Liver (tissue), 9 donors: ENCODE results near the gene DCHS2. TPM values are rescaled to one million over a fixed set of nuclear protein-coding genes. Genes with fewer than 3 reads are reported as not detected.

ENCODE experiments used
- DNase-seq: peaks from one replicate; pipeline ENCODE4 v3.0.0-alpha.2; 2017; ENCODE audit warnings: low spot score
- H3K27ac ChIP-seq, 2 donors: one replicate each; pipeline ENCODE4 v1.7.0; 2013; ENCODE audit warnings: inconsistent platforms in 2 of 2, low read length in 2 of 2, control low read depth in 1 of 2, low read depth in 1 of 2, mild to moderate bottlenecking in 1 of 2
- H3K27me3 ChIP-seq, 4 donors: one replicate each; pipeline versions ENCODE4 v1.6.1 to v1.7.0; 2013; ENCODE audit warnings: low read length in 3 of 4, inconsistent platforms in 1 of 4, mild to moderate bottlenecking in 1 of 4, moderate library complexity in 1 of 4; ENCODE audit not compliant: control insufficient read depth in 4 of 4, insufficient read depth in 4 of 4
- H3K36me3 ChIP-seq, 4 donors: one replicate each; pipeline versions ENCODE4 v1.6.1 to v1.7.0; 2013; ENCODE audit warnings: low read length in 3 of 4, mild to moderate bottlenecking in 3 of 4, low read depth in 1 of 4, moderate library complexity in 1 of 4; ENCODE audit not compliant: control insufficient read depth in 4 of 4, insufficient read depth in 3 of 4
- H3K4me1 ChIP-seq, 4 donors: one replicate each; pipeline versions ENCODE4 v1.6.1 to v1.7.0; 2013; ENCODE audit warnings: low read length in 3 of 4, mild to moderate bottlenecking in 3 of 4, moderate library complexity in 1 of 4; ENCODE audit not compliant: control insufficient read depth in 4 of 4, insufficient read depth in 4 of 4
- H3K4me3 ChIP-seq, 3 donors: one replicate each; pipeline versions ENCODE4 v1.6.1 to v1.7.0; 2013; ENCODE audit warnings: low read length in 3 of 3, control low read depth in 1 of 3, low read depth in 1 of 3, mild to moderate bottlenecking in 1 of 3
- H3K9ac ChIP-seq, 2 donors: one replicate each; pipeline ENCODE4 v1.7.0; 2013; ENCODE audit warnings: low read length in 2 of 2, mild to moderate bottlenecking in 2 of 2, moderate library complexity in 2 of 2, control low read depth in 1 of 2, low read depth in 1 of 2
- H3K9me3 ChIP-seq, 4 donors: one replicate each; pipeline versions ENCODE4 v1.6.1 to v1.7.0; 2013; ENCODE audit warnings: low read length in 3 of 4; ENCODE audit not compliant: control insufficient read depth in 4 of 4
- FOXA1 ChIP-seq: IDR thresholded peaks from 2 replicates; pipeline ENCODE4 v1.6.1; 2016; ENCODE audit warnings: antibody characterized with exemption
- FOXA2 ChIP-seq: IDR thresholded peaks from 2 replicates; pipeline ENCODE4 v1.6.1; 2016; ENCODE audit warnings: antibody characterized with exemption
- GABPA ChIP-seq, 2 donors: IDR thresholded peaks in 1 of 2; conservative IDR thresholded peaks in 1 of 2; 2 replicates each; pipeline ENCODE4 v1.6.1; 2016; ENCODE audit warnings: antibody characterized with exemption in 2 of 2, mild to moderate bottlenecking in 1 of 2, moderate library complexity in 1 of 2
- HNF4A ChIP-seq, 2 donors: conservative IDR thresholded peaks; 2 replicates each; pipeline ENCODE4 v1.6.1; 2016; ENCODE audit warnings: antibody characterized with exemption in 2 of 2, mild to moderate bottlenecking in 2 of 2
- HNF4G ChIP-seq: IDR thresholded peaks from 2 replicates; pipeline ENCODE4 v1.6.1; 2016; ENCODE audit warnings: antibody characterized with exemption
- NR2F2 ChIP-seq: IDR thresholded peaks from 2 replicates; pipeline ENCODE4 v1.6.1; 2016; ENCODE audit warnings: antibody characterized with exemption
- RAD21 ChIP-seq, 2 donors: IDR thresholded peaks; 2 replicates each; pipeline ENCODE4 v1.6.1; 2016; ENCODE audit warnings: antibody characterized with exemption in 2 of 2, mild to moderate bottlenecking in 2 of 2
- REST ChIP-seq: IDR thresholded peaks from 2 replicates; pipeline ENCODE4 v1.6.1; 2016; ENCODE audit warnings: antibody characterized with exemption, mild to moderate bottlenecking
- RXRA ChIP-seq, 2 donors: IDR thresholded peaks; 2 replicates each; pipeline ENCODE4 v1.6.1; 2017 to 2018; ENCODE audit warnings: antibody characterized with exemption in 2 of 2, mild to moderate bottlenecking in 1 of 2
- WGBS: extraction: QIAGEN DNeasy Blood & Tissue Kit; methylation state at CpG from one replicate; pipeline ENCODE4 v1.1.7; 2013; 5-methylcytosine and 5-hydroxymethylcytosine counted together
- polyA plus RNA-seq, 2 donors: library from polyadenylated mRNA; stranded (reverse) in 1 of 2; unstranded in 1 of 2; fragments of 200-250 nt in 1 of 2; fragments of >200 nt in 1 of 2; fragmentation: Nextera tagmentation in 1 of 2; extraction: Ambion mirVana in 1 of 2; gene quantifications; one replicate each; pipeline versions ENCODE4 v1.2.1 to v1.2.3, GENCODE V29; 2013 to 2015
- total RNA-seq, 2 donors: library from RNA; depleted of rRNA; stranded (reverse); fragments of >200 nt; gene quantifications; one replicate each; pipeline ENCODE4 v1.2.3, GENCODE V29; 2014
- TF ChIP-seq, protein P1 (sequence below): IDR thresholded peaks from 2 replicates; pipeline ENCODE4 v1.6.1; 2016; ENCODE audit warnings: antibody characterized with exemption
- TF ChIP-seq, protein P2 (sequence below): IDR thresholded peaks from 2 replicates; pipeline ENCODE4 v1.6.1; 2016; ENCODE audit warnings: antibody characterized with exemption
- TF ChIP-seq, protein P3 (sequence below): IDR thresholded peaks from 2 replicates; pipeline ENCODE4 v1.6.1; 2016; ENCODE audit warnings: antibody characterized with exemption
- donor health status: healthy.
- donor health status: healthy.
- donor health status: healthy.
- donor health status: healthy.
- donor health status: healthy.

DCHS2 gene
- total and polyA plus RNA-seq, 4 donors: 0.07 to 0.50 (median 0.09) TPM; not detected in 1

DNA sequence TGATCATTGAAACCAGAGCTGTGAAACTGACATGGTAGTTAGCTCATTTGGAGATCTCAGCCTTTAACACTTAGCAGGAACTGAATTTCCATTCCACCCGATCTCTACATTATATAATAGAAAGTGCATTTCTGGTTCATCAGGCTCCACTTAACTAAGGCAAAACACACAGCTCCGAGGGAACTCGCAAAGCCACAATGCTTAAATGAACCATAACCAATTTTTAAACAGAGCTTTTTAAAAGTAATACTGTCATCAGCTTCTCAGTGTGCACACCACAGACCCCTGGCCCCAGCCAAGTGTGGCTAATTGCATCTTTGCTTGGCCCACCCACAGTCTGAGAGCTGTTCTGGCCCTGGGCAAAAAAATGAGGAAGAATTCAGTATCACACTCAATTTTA is 66.1 kb downstream of the DCHS2 start:
- H3K27ac ChIP-seq: no peak overlapping the region
- no peaks in the 10 kb centered on the region for H3K9me3 ChIP-seq
- DNase-seq: no peak
- no peaks in the 10 kb centered on the region for H3K4me1 ChIP-seq
- H3K27me3 ChIP-seq: peaks cover 0 to 2% (median 0%) of the 10 kb centered on the region in 4 donors
- no peak overlapping the region for H3K4me3 ChIP-seq
- H3K9ac ChIP-seq: no peak overlapping the region
- no peaks in the 10 kb centered on the region for H3K36me3 ChIP-seq
- no peak for TF ChIP-seq RAD21 (IDR thresholded peaks at IDR 0.05)
- WGBS: 89% methylated on average over 3 of the region's 3 CpGs

DNA sequence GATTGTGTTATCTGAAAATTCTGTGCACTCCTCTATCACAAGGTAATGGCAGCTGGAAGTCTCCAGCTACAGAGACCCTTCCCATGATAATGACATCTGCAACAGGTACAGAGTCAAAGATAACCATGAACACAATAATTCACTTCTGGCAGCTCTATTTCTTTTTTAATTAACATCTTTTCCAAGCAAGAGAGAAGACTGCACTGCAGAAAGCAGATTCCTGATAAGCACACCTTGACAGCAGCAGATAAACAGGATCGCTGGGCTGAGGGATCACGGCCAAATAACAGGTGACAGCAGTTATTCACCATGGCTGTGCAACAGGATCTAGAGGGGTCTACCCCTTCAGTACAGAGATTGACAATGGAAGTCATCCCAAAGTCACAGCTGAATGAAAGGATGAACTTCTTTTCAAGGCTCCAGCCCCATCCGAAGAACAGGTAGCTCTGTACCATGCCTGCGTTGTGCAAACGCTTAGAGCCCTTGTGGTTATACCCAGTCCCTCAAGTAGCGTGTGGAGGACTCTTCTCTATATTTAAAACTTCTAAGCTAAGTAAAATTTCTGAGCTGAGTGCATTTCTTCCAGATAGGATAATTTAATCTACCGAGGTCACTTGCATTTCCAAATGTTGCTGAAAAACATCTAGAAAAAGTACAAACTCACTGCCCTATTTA is 66.7 kb downstream of the DCHS2 start:
- no peak overlapping the region for H3K27ac ChIP-seq
- no peaks in the 10 kb centered on the region for H3K9me3 ChIP-seq
- TF ChIP-seq HNF4A (conservative IDR thresholded peaks at IDR 0.05): no peak
- TF ChIP-seq, protein P1, sequence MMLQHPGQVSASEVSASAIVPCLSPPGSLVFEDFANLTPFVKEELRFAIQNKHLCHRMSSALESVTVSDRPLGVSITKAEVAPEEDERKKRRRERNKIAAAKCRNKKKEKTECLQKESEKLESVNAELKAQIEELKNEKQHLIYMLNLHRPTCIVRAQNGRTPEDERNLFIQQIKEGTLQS: no peak
- TF ChIP-seq, protein P2, sequence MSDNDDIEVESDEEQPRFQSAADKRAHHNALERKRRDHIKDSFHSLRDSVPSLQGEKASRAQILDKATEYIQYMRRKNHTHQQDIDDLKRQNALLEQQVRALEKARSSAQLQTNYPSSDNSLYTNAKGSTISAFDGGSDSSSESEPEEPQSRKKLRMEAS: no peak
- no peak for TF ChIP-seq RXRA (IDR thresholded peaks at IDR 0.05)
- TF ChIP-seq RAD21 (IDR thresholded peaks at IDR 0.05): no peak
- TF ChIP-seq FOXA2: no peak
- TF ChIP-seq REST: no peak
- TF ChIP-seq, protein P3, sequence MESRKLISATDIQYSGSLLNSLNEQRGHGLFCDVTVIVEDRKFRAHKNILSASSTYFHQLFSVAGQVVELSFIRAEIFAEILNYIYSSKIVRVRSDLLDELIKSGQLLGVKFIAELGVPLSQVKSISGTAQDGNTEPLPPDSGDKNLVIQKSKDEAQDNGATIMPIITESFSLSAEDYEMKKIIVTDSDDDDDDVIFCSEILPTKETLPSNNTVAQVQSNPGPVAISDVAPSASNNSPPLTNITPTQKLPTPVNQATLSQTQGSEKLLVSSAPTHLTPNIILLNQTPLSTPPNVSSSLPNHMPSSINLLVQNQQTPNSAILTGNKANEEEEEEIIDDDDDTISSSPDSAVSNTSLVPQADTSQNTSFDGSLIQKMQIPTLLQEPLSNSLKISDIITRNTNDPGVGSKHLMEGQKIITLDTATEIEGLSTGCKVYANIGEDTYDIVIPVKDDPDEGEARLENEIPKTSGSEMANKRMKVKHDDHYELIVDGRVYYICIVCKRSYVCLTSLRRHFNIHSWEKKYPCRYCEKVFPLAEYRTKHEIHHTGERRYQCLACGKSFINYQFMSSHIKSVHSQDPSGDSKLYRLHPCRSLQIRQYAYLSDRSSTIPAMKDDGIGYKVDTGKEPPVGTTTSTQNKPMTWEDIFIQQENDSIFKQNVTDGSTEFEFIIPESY: no peak
- TF ChIP-seq GABPA (IDR thresholded peaks at IDR 0.05 in 1 of 2, conservative IDR thresholded peaks at IDR 0.05 in 1 of 2): no peak
- no peak for TF ChIP-seq FOXA1
- H3K4me1 ChIP-seq: no peaks in the 10 kb centered on the region
- peaks cover 0 to 2% (median 0%) of the 10 kb centered on the region in 4 donors for H3K27me3 ChIP-seq
- H3K36me3 ChIP-seq: no peaks in the 10 kb centered on the region
- no peak for DNase-seq
- no peak overlapping the region for H3K9ac ChIP-seq
- 78% methylated on average over 7 of the region's 7 CpGs for WGBS
- H3K4me3 ChIP-seq: no peak overlapping the region

GRCh38 chr4:154422152-154422551 is 69.4 kb downstream of the DCHS2 start:
- DNase-seq: no peak
- TF ChIP-seq REST: no peak
- TF ChIP-seq FOXA1: no peak
- no peak for TF ChIP-seq GABPA (IDR thresholded peaks at IDR 0.05 in 1 of 2, conservative IDR thresholded peaks at IDR 0.05 in 1 of 2)
- no peak for TF ChIP-seq NR2F2
- TF ChIP-seq HNF4G: no peak
- H3K4me1 ChIP-seq: peaks cover 0 to 3% (median 0%) of the 10 kb centered on the region in 4 donors
- H3K4me3 ChIP-seq: no peak overlapping the region
- no peak overlapping the region for H3K27ac ChIP-seq
- H3K9ac ChIP-seq: no peak overlapping the region
- no peaks in the 10 kb centered on the region for H3K9me3 ChIP-seq
- H3K36me3 ChIP-seq: no peaks in the 10 kb centered on the region
- H3K27me3 ChIP-seq: no peaks in the 10 kb centered on the region
- WGBS: 0% methylated on average over 1 of the region's 1 CpG
